Measurements from ENCODE around the gene TNFSF18.

DNA sequence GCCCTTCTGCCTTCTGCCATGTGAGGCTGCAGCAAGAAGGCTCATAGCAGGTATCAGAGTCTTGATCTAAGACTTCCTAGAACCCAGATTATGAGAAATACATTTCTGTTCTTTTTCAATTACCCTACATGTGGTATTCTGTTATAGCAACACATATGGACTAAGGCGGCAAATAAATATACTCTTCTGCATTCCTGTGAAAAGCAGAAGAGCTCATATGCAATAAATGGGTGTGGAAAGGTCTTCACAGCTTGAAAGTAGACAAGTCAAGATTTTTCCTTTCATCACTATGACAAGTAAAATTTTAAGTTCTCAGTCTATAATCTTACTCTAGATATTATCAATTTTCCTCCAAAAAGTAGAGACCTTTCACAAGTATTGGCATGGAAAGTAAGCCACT lies 36.6 kb downstream of the TNFSF18 start:
- TF ChIP-seq POLR2A (IDR thresholded peaks at IDR 0.05; ENCODE audit: low read length) (no peak), GATA1 (IDR thresholded peaks at IDR 0.05; ENCODE audit: low read depth, low read length) (no peak)

Data from erythroblast (primary cell).